ENCODE measurements around the gene EPHA3.

The EPHA3 gene

DNA sequence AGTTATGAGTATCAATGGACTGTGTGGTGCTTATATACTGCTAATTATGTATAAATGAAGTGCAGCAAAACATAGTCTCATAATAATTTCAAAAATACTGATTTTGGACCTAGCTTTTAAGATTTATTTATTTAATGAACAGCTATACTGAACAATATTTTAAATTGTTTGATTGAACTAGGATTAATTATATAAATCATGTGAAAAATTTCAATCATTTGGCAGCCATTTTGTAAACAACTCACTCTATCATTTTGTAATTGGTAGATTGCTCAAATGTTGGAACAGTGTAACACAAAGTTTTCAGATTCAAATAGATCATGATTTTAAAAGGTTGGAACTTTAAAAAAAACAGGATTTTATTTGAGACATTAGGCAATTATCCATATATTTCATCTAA lies 47.0 kb downstream of the EPHA3 start:
- no peak for ATAC-seq

DNA sequence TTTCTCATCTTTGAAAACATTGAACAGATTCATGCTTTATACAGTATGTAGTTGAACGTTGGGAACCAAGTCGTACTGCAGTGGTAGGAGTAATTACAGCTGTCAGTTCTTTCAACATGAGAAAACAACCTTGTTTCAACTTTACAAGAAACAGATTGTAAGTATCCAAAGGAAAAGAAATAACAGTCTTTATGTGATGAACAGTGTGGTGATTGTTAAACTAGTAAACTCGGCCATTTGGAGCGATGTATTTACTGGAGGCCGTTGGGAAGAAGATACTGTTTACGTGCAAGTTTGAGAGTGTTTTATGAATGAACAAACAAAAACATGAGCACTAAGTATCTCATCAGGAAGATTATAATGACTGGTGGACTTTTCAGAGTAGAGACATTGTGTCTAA lies 48.4 kb downstream of the EPHA3 start:
- ATAC-seq: no peak

DNA sequence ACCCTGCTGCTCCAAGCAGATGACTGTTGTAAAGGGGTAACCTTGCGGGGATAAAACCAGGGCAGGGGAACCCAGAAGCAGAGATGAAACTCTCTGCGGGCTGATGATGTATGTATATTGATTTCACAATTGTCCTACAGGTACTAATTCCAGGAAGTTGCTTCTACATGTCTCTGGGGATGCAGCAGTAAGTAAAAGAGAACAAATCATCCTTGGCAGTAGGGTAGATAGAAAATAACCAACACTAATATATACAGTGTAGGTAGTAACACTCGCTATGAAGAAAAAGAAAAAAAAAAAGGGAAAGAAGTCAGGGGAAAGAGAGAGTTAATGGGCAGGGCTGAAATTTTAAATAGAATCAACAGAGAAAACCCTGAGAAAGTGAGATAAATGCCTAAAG lies 50.2 kb downstream of the EPHA3 start:
- ATAC-seq: no peak

DNA sequence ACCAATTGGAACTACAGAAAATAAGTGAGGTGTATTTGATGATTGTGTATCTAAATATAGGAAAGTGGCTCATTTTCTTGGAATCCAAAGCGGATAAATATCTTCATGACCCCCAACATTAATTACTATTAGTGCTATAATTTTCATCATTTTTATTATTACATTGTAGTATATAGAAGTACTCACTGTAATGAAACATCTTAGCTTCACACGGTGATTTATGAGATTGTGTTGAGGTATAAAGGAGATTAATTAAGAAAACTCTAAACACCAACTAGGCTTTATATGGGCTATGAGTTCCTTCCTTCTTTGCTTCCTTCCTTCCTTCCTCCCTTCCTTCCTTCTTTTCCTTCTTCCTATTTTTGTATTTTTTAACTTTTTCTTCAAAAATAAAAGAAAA lies 52.2 kb downstream of the EPHA3 start:
- no peak for ATAC-seq

DNA sequence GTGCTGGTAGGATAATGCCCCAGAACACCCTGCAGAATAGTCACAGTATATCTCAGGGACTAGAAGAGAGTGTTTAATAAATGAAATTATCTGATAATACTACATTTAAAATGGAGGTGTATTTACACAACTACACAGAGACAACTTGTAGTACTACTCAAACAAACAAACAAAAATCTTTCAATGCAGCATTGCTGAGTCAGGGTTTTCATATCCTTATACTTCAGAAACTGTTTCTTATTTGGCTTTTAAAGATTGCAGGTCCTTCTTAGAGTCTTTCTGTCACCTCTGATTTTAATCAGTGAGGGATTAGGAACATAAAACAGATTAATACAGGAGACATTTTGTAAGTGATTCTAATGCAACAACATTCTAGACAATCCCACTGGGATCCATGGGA lies 57.4 kb downstream of the EPHA3 start:
- ATAC-seq: no peak

DNA sequence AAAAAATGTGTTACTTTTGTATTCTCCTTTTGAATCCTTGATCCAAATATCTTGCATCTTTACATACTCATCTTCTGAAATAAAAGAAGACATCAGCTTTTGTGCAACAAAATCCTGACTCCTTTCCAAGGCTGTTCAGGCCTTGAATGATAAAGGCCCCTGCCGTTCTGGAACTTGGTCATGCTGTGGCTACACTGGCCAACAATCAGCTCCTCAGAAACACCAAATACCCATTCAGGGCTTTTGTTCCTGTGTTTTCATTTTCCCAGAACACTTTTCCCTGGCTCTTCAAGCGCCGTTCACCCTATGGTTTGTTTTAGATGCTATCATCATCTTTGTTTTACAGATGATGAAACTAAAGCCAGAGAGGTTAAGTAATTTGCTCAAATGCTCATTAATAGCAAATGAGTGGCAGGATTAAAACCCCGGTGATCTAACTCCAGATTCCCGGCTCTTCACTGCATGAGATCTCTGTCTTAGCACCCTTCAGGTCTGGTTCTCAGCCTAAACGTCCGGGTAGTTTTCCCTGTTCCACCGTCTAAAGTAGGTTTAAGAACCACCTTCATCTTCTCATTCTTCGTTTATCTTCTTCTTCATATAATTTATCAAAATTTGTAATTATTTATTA lies 58.3 kb downstream of the EPHA3 start:
- no peak for ATAC-seq

DNA sequence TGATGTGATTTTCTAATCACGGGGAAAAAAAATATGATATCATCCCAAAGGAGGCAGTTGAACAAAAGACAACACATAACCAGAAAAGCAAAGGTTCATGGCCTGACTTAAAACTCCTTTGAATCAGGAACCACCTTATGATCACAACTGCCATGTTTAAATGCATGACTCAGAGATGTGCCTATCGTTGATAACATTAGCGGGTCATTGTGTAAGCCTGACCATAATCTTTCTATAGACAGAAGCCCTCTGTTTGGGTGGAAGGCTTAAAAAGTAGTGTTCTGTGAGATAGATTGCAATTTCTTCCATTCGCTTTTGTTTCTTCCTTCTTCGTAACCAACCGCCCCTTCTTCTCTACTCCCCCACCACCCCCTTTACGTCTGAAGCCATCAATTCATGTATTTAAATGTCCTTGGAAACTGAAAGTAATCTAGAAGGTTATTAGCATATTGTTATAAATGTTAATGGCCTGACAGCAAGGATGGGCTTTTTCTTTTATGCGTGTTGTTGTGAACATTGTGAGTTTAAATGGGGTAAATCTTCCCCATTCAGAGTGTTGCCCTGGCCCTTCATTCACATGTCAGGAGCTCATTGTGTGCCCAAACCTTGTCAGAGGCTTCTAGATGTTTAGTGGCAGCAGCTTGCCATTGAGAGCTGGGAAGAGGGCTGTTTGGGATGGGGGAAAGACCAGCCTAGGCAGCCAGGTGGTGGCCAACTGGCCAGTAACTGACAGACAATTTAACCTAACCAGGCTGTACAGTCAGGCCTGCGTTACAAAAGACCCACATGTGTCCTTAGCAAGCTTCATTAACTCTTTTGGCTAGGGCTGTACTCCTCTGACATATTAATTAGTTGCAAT lies 64.5 kb downstream of the EPHA3 start:
- ATAC-seq: no peak

DNA sequence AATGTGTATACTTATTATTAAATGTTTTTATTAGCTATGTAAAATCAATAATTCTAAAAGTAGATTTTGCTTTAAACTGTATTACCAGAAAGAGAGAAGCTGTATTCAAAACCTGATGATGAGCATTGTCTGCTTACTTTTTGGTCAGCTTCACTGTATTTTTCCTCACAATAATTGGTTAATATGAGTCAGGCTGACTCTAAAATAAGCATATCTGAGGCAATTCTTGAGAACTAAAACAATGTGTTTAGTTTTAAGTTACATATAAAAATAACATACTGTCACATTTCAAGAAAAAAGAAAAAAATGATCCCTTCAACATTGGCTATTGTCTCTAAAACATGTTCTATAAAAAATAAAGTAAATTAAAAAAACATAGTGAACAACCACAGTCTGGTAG lies 66.1 kb downstream of the EPHA3 start:
- ATAC-seq: no peak

DNA sequence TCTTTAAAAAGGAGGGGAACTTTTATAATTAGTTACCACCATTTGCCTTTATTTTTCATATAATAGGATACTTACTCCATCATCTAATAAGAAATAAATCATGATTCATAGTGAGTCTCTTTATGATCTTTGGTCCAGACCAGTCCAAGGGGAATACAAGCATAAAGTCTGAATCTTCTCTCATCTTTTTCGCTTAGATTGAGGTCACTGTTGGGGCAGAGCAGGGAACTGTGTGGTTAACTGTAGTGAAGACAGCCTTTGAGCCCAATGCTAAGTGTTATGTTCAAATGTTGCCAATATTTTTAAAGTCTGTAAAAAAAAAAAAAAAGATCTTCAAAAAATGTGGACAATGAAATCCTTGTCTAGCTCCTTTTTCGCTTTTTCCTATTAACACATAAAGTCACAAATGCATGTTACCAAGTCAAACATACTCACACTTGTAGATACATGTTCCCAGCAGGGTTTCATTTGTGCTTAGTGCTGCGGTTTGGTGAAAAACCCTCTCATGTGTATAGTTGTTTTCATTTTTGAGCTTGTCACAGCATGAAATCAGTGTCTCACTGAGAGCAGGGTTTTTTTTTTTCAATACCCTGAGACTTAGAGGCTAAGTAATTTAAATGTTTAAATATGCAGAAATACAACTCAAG lies 72.1 kb downstream of the EPHA3 start:
- ATAC-seq: no peak

DNA sequence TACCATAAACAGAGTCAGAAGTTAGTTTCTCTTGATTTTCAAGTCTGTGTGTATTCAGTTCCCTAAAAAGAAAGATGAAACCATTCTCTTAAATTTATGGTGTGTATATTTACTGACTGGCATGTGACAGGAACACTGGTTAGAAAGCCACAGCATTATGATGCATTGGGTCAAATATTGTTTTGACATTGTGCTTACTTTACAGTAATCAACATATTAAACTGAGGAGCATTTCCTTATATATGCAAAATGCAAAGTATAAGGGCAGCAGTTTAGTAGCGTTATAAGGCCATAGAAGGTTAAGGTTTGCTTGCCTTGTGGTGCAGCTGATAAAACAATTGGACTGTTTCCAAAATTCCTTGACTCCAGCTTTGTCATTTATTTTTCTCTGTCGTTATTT lies 72.9 kb downstream of the EPHA3 start:
- ATAC-seq: no peak

DNA sequence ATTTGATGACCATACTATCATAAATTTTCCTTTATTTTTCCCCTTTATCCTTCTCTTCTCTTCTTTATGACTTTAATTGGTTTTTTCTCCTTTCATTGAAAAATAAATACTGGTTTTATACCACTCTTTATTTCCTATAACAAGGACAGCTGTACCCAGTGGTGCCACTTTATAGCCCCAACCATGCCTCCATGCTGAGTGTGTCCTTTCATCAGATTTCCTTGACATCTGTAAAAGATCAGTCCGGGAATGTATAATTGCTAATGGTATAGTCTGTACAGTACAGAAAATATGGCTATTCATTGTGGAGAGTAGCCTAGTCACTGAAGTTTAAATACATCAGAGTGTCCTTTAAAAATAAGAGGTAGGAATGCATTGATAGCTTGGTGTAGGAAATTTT lies 74.6 kb downstream of the EPHA3 start:
- ATAC-seq: no peak

DNA sequence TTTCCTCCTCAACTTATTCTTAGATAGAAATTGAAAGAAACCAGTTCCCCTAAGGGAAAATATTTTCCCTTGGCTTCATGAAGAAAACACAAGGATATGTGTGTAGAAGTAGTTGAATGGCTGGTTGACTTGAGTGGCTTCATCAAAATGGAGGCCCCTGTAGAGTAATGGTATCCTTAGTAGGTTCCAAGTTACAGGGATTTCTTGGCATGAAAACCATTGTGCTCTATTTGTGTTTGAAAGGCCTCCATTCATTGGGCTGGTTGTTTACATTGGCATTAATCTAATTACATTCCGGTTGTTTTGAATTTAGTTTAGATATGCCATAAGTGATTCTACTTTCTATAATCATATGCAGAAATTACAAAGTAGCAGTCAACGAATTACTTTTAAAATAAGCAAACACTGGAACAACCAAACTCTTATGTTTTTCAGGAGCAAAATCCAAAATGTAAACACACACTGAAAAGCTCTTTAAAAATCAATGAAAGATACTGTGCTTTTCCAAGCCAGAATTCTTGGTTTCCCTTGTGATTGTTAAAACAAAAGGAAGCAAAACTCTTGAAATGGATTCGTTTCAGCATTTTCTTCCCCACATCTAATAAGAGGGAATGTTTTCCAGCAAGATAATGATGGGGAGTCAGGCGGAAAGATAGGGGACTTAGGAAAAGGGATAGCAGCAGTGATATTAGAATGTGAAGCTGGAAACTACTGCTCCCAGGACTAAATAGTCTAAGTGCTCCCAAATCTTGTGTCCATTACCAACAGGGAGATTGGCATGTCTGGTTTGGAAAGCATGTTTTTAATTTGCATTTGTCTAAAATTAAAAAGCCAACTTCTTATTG lies 77.0 kb downstream of the EPHA3 start:
- no peak for ATAC-seq

DNA sequence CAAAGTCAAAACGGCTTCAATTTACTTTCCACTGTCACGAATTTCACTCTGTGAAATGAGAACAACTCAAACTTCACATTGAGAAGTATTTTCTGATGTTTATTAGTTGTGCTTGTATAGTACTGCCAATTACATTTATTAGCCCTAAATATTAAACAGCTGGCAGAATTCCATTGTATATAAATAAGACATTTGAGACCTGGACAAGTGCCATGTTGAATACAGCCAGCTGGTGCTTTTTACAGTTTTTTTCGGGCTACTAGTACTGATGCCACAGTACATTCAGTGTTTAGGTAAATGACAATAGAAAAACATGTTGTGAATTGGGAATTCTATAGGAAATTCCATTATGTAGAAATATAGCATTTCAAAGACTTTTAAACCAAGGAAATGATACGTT lies 79.0 kb downstream of the EPHA3 start:
- no peak for ATAC-seq

DNA sequence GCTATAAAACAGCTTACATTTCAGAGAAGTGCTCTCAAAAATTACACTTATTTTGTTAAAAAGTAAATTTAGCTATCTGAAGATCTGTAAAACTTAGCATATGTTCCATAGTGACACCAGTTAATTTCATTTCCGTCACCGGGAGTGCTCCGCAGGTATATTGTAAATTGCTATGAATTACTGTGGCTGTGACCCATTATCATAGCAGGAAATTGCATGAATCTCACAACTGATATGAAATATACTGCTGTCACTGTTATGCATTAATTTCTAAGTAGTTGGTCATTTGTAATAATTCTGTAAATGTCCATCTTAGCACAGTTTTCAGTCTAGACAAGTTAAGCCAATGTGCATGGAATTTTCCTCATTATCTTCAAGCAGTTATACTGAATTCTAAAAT lies 91.2 kb downstream of the EPHA3 start:
- ATAC-seq: no peak

DNA sequence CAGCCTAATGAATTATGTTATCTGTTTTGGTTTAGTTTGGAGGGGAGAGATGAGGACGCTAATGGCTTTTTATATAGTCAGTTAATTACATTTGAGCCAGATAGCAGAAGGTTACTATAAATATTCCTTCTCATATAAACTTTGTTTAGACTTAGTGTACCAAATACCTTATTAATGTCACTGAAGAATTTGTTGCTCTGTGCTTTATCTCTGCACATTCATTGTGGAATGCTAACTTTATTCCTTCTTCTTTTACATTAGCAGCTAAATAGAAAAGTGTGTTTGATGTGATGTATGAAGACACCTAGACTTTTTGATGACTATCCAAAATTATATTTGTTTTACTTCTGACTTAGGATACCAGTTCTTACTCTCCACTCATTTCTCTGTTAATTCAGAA lies 105.2 kb downstream of the EPHA3 start:
- ATAC-seq: no peak

DNA sequence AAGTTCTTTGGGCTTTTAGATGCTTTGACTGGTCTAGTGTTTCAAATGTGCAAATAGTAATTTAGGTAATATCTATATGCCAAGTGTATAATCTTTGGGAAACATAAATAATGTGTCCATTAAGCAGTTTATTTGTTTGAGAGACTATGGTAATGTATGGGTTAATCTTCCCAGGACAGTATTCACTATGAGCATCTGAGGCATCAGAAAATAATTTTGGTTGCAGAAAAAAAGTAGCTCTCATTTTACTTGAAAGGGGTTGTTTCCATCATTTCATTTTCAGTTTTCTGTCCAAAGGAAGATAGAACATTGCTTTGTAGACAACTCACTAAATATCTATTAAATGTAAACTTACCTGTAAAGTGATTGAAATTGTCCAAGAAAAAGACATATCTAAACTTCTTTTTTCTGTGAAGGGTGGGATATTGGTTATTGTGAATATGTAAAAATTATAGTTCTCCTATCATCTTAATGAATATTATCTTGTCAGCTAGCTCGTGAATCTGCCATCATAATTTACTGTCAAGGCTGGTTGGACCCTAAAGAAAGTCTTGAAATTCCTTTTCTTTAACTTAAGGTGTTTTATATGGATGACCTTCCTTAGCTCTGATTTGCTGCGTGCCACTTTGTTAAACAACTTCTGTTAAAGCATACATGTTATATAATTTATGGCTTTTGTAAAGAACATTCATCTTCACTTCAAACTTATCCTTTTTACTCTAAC lies 108.8 kb downstream of the EPHA3 start:
- ATAC-seq: no peak

DNA sequence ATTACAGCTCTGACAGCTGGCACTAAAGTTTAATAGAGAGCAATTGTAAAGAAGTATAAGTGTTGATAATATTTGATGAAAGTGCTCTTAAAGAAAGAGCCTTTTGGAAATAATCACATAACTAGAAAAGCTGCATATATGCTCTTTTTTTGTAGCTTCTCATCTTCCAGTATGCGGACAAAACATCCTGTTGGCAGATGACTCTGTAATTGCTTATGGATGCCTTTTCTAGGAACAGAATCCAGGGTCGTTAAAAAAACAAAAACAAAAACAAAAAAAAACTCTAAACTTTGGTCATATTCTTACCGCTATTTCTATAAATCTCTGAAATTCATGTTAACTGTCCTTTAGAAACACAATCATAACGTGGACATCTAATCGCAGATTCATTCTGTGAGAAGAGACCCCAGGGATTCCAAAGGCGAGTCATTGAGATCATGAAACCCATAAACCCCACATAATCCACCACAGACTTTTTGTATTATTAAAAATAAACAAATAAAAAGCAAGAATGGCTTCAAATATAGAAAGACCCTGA lies 109.8 kb downstream of the EPHA3 start:
- no peak for ATAC-seq

DNA sequence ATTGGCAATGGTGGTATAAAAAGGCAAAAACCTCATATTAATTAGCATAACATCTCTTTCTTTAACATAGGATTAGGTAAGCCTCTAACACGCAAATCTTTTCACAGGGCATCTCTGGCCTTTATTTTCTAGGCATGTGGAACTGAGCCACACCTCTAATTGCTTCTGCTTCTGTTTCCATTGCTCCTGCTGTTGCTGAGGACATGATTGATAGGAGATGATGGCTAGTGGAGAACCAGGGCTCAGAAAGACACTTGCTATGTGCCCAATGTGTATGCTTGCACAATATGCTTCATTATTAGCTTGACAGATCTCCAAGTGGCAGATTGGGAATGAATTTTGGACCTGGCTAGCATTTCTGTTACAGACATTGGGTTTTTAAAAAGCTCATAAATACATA lies 114.5 kb downstream of the EPHA3 start:
- no peak for ATAC-seq

DNA sequence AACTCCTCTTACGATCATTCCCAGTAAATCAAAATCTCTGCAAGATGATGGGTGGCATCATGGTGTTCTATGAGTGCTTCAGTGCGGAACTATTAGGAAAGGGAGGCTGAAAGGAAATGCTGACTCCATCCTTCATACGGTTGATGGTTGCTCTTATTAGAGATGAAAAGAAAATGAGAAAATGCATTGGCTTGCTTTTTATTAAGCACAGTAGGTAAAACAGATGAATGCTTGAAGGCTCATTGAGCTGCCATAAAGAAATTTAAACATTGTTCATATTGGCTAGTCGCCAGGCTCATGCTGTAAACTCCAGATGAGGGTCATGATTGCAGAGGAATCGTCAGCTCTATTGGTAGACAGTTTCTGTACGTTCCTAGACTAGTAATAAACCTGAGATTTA lies 115.8 kb downstream of the EPHA3 start:
- ATAC-seq: no peak

DNA sequence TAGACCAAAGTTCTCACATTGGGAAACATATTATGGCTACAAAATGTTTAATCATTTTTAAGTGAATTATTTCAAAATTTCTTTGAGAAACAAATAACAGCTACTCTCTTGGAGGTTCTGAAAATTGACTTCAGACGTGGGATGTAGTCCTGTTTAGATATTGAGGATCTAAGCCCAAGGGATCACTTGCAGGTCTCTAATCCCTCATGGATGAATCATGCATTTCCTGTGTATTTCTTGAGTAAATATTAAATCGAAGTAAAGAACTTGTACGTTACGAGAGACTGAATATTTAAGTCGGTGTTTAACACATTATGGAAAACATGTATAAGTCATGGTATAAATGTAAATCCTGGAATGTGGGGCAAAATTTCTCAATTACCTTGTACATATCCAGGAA lies 119.8 kb downstream of the EPHA3 start:
- ATAC-seq: no peak

DNA sequence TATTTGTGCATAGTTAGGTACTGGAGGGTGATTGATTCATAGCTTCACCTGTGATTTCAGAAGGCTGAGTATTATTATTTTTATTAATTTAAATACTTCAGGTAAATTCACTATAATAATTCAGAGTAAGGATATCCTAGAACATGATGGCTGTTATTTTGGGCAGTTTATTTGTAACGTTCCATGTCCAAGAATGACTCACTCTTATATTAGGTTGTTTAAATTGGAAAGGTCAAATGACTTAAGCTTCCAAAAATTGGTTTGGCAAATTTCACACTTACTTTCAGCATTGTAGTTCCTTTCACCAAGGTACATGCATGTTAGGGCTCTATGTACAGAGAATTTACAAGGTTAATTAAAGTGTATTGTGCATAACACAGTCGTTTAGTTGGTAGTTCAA lies 120.2 kb downstream of the EPHA3 start:
- ATAC-seq: no peak

DNA sequence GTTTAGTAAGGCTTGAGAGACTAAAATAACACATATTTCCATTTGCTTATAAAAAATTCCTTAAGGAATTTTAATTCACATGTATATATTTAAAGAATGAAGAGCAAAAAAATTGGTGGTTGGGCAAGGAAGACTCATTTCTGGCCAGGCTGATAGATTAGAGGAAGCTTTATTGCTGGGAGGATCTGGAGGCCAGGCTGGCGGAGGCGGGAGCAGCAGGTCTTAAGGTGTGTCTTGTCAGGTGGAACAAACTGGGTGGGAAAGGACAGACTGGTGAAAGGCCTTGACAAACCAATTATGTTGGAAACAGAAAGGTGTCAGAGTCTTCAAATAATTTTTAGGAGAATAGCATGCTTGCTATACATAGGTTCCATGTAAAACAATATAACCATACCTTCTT lies 124.7 kb downstream of the EPHA3 start:
- ATAC-seq: no peak
